GM21825 (cell line): ENCODE results near the gene CCDC92.
"Not testable (repeated sequence)": the region's sequence is repeated elsewhere in the genome, so short reads cannot be mapped to it uniquely, and the experiment has no call there.

ENCODE experiments used
- ATAC-seq: cut with Tn5 transposase; IDR thresholded peaks from one replicate; pipeline ENCODE4 v1.9.1; 2021; ENCODE audit warnings: mild to moderate bottlenecking, moderate library complexity; ENCODE audit not compliant: unreplicated experiment

The CCDC92 gene

DNA sequence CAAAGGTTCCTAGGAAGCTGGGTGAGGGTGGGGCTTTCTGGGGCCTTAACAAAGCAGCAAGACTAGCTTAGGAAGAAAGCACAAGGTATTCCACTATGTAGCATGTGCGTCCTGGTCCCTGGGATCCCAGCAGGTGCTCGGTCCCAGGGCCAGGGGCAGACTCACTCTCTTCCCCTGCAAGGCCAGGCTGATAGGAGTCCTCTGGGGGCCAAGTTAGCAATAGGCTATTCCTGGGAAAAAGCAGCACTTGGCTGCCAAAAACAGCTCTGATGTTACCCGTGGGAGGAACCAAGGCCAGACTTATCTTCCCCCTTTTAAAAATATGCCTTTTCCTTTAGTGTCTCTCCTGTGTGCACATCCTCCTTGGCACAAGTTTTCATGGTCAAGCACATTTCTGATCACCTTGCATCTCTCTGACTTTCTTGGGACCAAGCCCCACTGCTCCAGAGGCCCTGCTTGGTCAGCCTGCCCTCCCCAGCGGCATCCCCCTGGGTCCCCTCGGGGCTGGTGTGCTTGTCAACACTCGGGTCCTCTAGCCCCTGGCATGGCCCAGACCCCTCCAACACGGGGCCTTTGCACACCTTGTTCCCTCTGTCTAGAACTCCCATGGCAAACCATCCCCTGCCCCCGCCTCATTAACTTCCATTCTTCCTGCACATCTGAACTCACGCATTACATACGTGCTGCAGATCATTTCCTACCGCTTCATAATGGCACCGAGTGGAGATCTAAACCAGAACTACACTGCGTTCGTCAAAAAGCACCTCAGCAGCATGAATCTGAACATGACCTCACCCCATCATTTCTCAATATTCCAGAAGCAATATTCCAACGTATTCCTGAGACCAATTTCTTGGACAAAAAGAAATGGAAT is 21.9 kb downstream of the CCDC92 start:
- no peak for ATAC-seq

- no peak for ATAC-seq
These were observed 22.9 kb downstream of the CCDC92 start for GRCh38 chr12:123949770-123950165.

- no peak for ATAC-seq
These were observed 23.5 kb downstream of the CCDC92 start for GRCh38 chr12:123948796-123949769.

DNA sequence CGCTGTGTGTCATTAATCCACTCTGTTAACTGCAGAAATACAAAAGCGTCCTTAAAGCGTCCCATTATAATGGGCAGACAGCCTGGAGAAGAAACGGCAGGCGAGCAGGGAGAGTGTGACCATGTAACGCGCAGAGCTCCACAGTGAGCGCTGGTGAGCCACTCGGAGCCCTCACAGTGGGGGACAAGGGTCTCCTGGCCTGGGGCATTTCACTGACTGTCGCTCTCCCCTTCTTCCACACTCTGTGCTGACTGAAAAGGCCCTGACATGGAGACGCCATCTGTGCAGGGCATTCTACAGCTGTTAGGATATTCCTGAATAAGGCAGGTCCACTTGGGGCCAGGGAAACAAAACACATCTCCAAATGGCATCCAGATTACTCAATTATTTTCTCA is 24.2 kb downstream of the CCDC92 start:
- no peak for ATAC-seq

- ATAC-seq, result not testable (repeated sequence)
These were observed 25.1 kb downstream of the CCDC92 start for GRCh38 chr12:123947531-123947930.

DNA sequence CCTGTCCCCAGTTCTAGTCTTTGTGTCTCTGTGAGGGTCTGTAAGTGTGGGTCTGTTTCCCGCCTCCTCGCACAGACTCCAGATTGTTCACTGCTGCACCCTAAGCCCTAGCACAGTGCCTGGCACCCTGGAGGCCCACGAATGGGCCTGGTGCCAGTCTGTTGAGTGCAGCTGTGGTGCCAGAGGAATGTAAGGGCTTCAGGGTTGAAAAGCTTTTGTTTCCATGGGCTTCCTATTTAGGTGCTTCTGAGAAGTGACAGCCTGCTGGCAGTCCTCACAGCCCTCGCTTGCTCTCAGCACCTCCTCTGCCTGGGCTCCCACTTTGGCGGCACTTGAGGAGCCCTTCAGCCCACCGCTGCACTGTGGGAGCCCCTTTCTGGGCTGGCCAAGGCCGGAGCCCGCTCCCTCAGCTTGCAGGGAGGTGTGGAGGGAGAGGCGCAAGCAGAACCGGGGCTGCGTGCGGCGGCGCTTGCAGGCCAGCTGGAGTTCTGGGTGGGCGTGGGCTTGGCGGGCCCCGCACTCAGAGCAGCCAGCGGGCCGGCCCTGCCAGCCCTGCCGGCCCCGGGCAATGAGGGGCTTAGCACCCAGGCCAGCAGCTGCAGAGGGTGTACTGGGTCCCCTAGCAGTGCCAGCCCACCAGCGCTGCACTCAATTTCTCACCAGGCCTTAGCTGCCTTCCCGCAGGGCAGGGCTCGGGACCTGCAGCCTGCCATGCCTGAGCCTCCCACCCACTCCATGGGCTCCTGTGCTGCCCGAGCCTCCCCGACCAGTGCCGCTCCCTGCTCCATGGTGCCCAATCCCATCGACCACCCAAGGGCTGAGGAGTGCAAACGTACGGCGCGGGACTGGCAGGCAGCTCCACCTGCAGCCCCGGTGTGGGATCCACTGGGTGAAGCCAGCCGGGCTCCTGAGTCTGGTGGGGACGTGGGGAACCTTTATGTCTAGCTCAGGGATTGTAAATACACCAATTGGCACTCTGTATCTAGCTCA is 25.8 kb downstream of the CCDC92 start:
- not testable (repeated sequence) for ATAC-seq

DNA sequence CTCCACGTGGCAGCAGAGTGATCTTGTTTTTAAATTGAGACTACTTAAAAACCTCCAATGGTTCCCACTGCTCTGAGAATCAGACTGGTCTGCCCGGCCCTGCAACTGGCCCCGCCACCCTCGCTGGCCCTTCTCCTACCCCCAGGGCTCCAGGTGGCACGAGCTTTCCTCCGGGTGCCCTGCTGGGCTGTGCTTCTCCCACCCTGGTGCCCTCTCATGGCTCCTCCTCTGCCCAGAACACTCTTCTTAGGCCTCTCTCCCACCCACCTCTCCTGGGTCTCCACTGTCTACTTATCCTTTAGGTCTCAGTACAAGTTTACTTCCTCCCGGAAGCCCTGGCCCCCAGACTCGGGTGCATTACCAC is 26.5 kb downstream of the CCDC92 start:
- ATAC-seq, result no peak

- ATAC-seq, result no peak
These were observed 27.1 kb downstream of the CCDC92 start for GRCh38 chr12:123945287-123946151.

- no peak for ATAC-seq
These were observed 27.9 kb downstream of the CCDC92 start for GRCh38 chr12:123944696-123945095.

GRCh38 chr12:123943816-123944215 is 28.8 kb downstream of the CCDC92 start:
- ATAC-seq, result no peak

DNA sequence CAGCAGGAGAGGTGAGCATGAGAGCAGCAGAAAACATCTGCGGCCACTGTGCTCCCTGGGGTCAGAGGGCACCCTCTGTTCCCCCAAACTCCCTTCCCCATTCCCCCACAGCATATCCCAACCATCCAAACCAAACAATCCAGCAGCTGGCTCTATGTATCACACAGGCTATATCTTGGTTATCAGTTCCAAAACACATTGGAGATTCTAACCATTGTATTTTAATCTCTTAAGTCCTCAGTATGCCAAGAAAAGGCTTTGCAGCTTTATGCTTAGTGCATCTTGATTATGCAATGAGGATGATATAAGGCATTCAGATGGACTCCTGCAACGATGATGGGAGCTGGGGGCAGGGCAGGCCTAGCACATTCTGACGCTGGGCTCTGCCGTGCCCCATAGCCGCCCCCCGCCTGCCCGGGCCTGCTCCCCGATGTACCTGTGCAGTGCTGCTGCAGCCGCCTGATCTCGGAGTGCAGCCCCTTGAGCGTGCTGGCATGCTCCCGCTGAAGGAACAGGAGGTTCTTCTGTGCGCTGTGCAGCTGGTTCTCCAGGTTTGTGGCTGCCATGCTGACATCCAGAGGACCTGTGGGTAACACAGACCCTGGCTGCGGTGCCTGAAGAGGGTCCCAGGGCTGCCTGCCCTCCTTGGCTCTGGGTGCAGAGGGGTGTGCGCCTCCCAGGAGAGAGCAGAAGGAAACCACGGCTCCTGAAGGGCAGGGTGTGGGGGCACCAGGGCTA is 29.6 kb downstream of the CCDC92 start:
- no peak for ATAC-seq

GRCh38 chr12:123942238-123942653 is 30.4 kb downstream of the CCDC92 start:
- ATAC-seq, result no peak

DNA sequence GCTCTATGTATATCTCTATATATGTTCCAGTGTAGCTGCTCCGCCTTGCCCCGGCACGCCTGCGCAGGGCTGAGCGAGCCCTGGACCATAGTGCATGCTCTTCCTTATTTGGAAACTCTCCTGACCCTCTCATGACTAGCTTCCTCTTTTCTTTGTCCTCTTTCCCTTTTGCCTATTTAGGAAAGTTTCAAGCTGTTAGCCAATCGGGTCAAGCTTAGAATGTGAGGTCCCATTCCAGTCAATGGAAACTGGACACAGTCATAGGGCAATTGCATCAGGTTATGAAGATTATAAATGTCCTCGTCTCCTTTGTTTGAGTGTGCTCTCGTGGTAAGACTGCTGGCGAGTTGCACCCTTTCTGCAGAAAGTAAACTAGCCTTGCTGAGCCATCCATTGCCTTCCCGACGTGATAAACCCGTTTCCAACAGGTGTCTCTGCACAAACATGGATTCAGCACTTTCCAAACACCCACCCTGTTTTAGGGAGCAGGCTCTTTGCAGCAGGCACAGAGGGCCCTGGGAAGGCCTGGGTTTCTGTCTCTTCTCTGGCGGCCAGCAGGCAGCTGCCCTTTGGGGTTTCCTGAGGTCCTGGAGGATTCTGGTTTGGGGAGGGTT is 30.9 kb downstream of the CCDC92 start:
- ATAC-seq, result no peak

GRCh38 chr12:123941000-123941399 is 31.6 kb downstream of the CCDC92 start:
- no peak for ATAC-seq

GRCh38 chr12:123940627-123940966 is 32.0 kb downstream of the CCDC92 start:
- ATAC-seq, result no peak

DNA sequence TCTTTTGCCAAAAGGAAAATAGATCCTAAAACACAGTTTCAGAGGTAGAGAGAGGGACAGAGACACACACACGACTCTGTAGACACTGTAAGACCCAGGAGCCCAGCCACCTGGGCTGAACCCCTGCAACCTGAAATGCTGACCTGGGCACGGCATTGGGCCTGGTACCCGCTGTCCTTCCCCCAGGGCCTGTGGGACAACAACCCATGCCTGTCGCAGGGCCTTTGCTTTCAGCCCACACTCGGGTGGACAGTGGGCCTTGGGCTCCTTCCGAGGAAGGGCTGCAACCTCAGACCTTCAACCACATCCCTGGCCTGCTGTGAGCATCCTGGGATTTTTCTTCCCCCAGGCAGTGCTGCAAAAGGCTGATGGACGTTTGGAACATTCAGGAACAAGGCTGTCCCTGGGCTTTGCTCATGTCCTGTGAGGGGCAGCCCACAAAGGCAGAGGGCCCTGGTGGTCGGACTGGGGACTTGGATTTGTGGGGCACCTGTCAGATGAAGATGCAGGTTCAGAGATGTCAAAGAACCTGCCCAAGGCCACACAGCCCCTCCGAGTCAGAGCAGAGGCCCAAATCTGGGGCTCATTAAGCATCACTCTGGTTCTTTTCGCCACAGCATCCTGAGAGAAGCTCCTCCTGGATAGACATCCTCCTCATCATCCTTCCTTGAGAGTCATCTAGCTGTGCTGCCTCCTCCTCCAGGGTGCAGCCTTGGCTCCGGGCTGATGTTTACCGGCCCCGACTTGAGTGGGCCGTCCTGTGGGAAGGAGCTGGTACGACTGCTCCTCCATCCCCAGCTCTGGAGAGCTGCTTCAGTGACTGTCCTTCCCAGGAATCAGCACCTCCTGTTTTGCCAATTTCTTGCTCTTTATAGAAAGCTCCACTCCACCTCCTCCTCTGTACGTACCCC is 32.7 kb downstream of the CCDC92 start:
- no peak for ATAC-seq

DNA sequence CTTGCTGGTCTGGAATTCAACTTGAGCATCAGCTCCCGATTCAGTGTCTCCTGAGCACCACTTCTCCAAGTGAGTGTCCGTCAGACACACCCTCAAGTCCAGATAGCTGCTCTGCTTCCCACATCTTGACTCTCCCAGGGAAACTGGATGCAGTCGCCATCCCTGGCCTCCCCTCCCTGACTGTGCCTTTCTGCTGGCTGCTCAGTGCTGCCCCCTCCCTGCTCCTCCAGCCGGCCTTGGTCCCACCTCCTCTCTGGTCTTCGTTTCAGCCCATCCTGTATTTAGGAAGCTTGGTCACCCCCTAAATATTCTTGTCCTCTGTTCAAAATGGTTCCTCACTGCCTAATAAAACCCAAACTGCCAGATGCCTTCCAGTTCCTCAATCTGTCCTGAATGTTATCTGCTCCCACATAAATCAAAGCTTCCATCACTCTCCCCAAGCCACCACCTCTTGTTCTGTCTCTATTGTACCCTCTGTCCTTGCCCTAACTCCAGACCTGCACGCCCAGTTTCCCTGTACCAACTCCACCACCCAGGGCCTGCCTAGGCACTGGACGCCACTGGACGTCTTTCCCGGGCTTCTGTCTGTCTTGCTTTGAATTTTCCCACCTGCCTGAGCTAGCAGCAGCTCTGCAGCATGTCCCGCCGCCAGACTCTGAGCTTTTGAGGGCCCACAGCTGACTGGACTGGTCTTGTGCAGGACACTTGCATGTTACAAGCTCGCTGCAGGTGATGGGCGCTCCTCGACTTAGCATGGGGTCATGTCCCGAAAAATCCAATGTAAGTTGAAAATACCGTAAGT is 33.8 kb downstream of the CCDC92 start:
- ATAC-seq, result no peak
